GM12873 (cell line): ENCODE data around the gene TGFBR2.

Experiments used
- TF ChIP-seq, protein P1 (sequence below): IDR thresholded peaks from 2 replicates; pipeline ENCODE4 v1.5.1; 2012; ENCODE audit warnings: low read depth, mild to moderate bottlenecking, moderate library complexity, low read length, control low read depth; ENCODE audit not compliant: insufficient read depth; ENCODE audit errors: missing control alignments

TGFBR2 gene

DNA sequence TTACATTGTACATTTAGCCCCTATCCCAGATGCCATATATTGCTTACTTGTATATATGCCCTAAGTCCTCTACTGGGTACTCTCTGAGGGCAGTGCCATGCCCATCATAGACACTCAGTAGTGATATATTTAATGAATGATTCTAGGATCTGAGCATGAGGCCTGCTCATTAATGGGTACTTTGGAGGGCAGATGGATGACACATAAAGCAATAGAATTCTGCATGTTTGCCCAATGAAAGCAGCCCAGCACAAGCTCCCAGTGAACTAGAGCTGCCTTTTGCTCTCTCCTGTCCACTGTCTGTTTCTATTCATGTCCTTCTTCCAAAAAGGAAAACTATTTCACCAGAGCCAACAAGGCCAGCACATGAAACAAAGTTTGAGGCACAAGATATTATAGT, 63.9 kb downstream of the TGFBR2 start:
- TF ChIP-seq, protein P1, sequence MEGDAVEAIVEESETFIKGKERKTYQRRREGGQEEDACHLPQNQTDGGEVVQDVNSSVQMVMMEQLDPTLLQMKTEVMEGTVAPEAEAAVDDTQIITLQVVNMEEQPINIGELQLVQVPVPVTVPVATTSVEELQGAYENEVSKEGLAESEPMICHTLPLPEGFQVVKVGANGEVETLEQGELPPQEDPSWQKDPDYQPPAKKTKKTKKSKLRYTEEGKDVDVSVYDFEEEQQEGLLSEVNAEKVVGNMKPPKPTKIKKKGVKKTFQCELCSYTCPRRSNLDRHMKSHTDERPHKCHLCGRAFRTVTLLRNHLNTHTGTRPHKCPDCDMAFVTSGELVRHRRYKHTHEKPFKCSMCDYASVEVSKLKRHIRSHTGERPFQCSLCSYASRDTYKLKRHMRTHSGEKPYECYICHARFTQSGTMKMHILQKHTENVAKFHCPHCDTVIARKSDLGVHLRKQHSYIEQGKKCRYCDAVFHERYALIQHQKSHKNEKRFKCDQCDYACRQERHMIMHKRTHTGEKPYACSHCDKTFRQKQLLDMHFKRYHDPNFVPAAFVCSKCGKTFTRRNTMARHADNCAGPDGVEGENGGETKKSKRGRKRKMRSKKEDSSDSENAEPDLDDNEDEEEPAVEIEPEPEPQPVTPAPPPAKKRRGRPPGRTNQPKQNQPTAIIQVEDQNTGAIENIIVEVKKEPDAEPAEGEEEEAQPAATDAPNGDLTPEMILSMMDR: no peak

DNA sequence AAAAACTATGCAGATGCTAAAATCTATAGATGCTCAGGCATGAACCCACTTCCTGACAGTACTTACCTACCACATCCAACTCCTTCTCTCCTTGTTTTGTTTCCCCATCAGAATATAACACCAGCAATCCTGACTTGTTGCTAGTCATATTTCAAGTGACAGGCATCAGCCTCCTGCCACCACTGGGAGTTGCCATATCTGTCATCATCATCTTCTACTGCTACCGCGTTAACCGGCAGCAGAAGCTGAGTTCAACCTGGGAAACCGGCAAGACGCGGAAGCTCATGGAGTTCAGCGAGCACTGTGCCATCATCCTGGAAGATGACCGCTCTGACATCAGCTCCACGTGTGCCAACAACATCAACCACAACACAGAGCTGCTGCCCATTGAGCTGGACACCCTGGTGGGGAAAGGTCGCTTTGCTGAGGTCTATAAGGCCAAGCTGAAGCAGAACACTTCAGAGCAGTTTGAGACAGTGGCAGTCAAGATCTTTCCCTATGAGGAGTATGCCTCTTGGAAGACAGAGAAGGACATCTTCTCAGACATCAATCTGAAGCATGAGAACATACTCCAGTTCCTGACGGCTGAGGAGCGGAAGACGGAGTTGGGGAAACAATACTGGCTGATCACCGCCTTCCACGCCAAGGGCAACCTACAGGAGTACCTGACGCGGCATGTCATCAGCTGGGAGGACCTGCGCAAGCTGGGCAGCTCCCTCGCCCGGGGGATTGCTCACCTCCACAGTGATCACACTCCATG, 65.3 kb downstream of the TGFBR2 start:
- TF ChIP-seq, protein P1: no peak

- TF ChIP-seq, protein P1: no peak
These were observed 65.9 kb downstream of the TGFBR2 start for GRCh38 chr3:30672287-30672735.

DNA sequence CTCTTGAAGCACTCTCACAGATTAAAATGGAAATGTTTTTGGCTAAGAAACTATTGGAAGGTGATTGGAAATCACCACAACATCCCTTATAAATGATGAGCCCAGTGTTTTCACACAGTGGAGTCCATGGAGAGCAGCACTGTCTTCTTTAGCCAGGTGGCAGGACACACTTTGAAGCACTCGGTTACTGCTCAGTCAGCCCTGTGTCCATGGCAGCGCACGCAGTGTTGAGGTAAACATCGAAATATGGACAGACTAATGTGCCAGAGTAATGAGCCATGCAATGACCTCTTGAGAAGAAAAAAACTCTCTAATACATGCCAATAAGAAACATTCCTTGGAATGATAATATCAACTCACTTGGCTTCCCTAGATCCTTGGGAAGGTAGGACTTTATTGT, 66.6 kb downstream of the TGFBR2 start:
- TF ChIP-seq, protein P1: no peak

DNA sequence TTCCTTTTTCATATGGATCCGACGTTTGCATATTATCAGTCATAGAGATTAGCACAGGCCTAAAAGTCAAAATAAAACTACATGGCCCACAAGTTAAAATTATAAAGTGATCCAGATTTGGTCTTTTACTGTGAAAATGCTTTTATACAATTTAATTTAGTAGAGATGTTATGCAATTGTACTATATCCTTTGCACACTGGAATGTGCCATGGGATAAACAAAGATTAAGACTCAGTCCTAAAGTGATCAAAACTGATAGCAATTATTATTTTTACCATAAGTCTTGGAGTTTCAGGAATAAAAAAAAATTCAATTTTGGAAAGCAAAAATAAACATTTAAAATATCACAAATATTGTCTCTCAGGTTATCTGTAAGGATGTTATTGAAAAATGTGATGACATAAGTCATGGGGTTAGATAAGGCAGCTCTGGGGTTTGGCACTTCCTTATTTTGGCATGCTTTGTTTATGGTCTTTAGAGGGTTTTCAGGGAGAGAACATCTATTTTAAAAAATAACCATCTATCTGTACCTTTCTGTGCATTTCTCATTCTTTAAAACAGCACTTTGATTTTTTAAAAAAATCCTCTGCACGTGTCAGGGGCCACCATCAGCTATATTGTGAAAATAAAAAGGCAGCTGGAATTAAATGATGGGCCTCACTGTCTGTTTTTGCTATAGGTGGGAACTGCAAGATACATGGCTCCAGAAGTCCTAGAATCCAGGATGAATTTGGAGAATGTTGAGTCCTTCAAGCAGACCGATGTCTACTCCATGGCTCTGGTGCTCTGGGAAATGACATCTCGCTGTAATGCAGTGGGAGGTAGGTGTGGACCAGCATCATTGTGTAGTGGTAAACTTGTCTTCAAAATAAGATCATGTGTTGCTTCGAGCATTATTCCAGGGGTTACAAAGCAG, 67.3 kb downstream of the TGFBR2 start:
- TF ChIP-seq, protein P1: no peak

DNA sequence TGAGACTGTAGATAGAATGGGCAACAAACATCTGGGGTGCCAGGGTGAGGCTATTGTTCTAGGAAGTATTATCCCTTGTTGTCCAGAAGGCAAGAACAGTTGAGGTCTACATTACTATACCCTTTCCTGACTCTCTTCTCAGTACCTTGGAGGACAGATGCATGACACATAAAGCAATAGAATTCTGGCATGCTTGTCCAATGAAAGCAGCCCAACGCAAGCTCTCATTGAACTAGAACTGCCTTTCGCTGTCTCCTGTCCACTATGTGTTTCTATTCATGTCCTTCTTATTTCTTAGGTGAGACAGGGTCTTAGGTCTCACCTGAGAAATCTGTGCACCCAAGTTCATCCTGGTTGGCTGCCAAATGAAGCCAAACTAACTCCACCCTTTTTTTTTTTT, 68.6 kb downstream of the TGFBR2 start:
- TF ChIP-seq, protein P1: no peak

DNA sequence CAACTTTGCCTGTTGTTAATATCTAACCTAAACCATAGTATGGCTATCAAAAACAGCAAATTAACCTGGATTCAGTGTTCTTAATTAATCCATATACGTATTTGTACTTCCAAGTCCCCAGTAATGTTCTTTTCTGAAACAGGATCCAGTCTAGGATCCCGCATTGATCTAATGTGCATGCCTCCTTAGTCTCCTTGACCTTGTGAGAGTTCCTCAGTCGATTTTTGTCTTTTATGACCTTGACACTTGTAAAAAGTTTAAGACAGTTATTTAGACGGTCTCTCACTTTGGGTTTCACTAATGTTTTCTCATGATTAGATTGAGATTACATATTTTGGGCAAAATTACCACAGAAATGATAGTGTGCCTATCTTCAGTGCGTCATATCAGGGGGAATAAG, 69.4 kb downstream of the TGFBR2 start:
- TF ChIP-seq, protein P1: no peak
